Measurements from ENCODE around the gene RAB34. TPM values are rescaled to one million over a fixed set of nuclear protein-coding genes. Genes with fewer than 3 reads are reported as not detected.

Gene RAB34, protein sequence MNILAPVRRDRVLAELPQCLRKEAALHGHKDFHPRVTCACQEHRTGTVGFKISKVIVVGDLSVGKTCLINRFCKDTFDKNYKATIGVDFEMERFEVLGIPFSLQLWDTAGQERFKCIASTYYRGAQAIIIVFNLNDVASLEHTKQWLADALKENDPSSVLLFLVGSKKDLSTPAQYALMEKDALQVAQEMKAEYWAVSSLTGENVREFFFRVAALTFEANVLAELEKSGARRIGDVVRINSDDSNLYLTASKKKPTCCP
- not detected in 2 replicates for total RNA-seq (2014; rRNA removed; shearing (Covaris generic); ENCODE audit: low replicate concordance)

DNA sequence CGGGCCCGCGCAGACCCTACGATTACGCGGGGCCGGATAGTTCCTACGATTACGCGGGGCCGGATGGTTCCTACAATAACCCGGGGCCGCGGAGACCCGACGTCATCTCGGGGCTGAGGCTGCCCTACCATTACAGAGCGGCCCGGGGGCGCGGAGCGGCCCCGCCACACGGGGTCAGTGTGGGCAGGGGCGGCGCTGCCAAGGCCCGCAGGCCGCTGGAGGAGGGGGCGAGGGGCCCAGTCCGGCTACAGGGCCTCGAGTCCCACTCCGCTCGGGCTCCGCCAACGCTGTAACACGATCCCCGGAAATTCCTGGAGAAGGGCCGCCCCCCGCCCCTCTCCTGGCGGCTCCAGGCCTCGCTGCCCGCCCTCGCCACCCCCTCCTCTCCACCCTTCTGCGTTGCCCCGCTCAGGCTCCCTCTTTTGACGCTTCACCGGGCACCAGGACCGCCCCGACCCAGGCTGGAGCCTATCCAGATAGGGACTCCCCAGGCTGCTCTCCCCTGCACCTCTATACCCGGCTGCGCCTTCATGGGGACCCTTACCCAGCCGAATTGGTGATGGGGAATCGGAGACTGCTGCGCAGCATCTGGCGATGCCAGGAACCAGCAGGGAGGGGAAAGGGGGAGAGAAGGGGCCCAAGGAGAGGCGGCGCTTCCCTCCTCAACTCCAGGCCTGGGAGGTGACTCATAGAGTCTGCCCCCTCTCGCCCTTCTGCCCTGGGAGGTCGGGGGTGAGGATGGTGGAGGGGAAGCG lies at the start of gene RAB34:
RAB34 (minus strand) TSS at position 291 of the 755 bp plus-strand sequence. CDS start 602 bp downstream, outside the sequence.
- Histone ChIP-seq H2AFZ (ENCODE audit: low read length) (no peak within 1 kb of the TSS), H3K9me3 (ENCODE audit: low read length) (no peaks in the 10 kb centered on the region), H3K27ac (ENCODE audit: low read length) (no peak within 1 kb of the TSS), H3K79me2 (ENCODE audit: low read length) (peaks cover 28% of the 10 kb centered on the region), H3K4me1 (ENCODE audit: low read length) (peaks cover 22% of the 10 kb centered on the region), H3K9me2 (replicated peaks; ENCODE audit: insufficient read depth, low read length) (no peaks in the 10 kb centered on the region), H3K4me3 (ENCODE audit: low read length) (no peak within 1 kb of the TSS), H3K4me2 (ENCODE audit: low read depth, low read length, poor library complexity, severe bottlenecking) (peak within 1 kb of the TSS; percentile 98), H4K20me1 (ENCODE audit: insufficient read depth, low read depth, low read length) (peaks cover 19% of the 10 kb centered on the region; the same call in 1 of the 2 replicates), H3K36me3 (ENCODE audit: insufficient read depth, low read length) (peaks cover 24% of the 10 kb centered on the region), H3K9ac (ENCODE audit: low read length) (no peak within 1 kb of the TSS), H3K27me3 (ENCODE audit: low read length) (no peaks in the 10 kb centered on the region)
- DNase-seq, result no peak

- Histone ChIP-seq H3K36me3 (ENCODE audit: insufficient read depth, low read length) (peaks cover 7% of the 10 kb centered on the region; the same call in 1 of the 2 replicates), H3K4me3 (ENCODE audit: low read length) (no peak overlapping the region), H3K27ac (ENCODE audit: low read length) (peak overlapping the region; percentile 28)
Measured at GRCh38 chr17:28765038-28765437, 47.4 kb upstream of the RAB34 start.

DNA sequence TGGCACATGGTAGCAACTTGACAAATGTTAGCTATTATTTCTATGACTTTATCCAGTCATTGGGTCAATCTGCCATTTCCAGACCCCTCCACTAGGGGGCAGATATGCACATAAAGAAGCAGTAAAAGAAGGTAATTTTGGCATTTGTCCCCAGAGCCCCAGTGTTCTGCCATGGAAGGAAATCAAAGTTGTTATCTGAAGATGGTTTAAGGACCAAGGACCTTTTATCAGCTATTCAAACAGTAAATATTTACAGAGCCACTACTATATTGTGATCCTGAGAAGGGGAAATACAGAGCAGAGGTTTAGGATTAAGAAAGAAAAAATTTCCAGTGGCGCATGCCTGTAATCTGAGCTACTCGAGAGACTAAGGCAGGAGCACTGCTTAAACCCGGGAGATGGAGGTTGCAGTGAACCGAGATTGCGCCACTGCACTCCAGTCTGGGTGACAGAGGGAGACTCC lies 46.2 kb upstream of the RAB34 start:
- no peak overlapping the region for H3K4me2 ChIP-seq (ENCODE audit: low read depth, low read length, poor library complexity, severe bottlenecking)

More at GRCh38 chr17:28765038-28765437, 47.4 kb upstream of the RAB34 start:
- Histone ChIP-seq H3K79me2 (ENCODE audit: low read length) (peaks cover 39% of the 10 kb centered on the region), H3K9me2 (replicated peaks; ENCODE audit: insufficient read depth, low read length) (no peaks in the 10 kb centered on the region), H3K4me1 (ENCODE audit: low read length) (peaks cover 8% of the 10 kb centered on the region), H3K4me2 (ENCODE audit: low read depth, low read length, poor library complexity, severe bottlenecking) (no peak overlapping the region), H3K9ac (ENCODE audit: low read length) (no peak overlapping the region), H3K9me3 (ENCODE audit: low read length) (no peaks in the 10 kb centered on the region), H3K27me3 (ENCODE audit: low read length) (no peaks in the 10 kb centered on the region), H2AFZ (ENCODE audit: low read length) (no peak overlapping the region), H4K20me1 (ENCODE audit: insufficient read depth, low read depth, low read length) (peaks cover 3% of the 10 kb centered on the region; the same call in 1 of the 2 replicates)
- no peak for DNase-seq

DNA sequence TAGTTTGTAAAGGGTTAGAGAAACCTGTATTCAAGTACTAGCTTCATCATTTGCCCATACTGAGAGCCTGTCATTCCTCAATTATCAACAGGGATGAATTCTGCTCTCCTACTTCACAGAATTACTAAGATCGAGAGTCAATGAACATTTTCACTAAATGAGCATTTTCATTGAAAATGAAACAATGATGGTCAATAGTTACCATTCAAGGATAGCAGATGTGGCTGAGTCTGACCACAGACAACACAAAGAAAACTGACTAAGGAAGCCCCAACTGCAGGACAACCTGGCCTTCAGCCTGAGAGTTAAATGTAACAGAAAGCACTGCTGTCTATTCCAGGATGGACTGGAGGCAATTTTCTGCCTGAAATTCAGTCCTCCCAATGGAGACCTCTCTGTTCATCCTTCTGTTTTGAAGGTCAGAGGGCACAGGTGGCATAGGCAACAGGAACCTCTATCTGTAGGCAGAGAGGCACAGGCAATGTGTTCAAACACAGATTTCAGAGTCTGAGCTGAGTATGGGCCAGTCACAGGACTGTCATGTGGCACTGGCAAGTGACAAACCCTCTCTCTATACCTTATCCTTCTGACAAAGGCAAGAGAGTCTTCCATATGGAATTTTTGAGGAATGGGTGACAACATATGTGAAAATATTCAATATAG lies 45.6 kb upstream of the RAB34 start:
- H3K79me2 ChIP-seq (ENCODE audit: low read length), result peaks cover 32% of the 10 kb centered on the region
- H3K27me3 ChIP-seq (ENCODE audit: low read length), result no peaks in the 10 kb centered on the region
- H3K4me1 ChIP-seq (ENCODE audit: low read length), result peaks cover 8% of the 10 kb centered on the region
- no peaks in the 10 kb centered on the region for H3K9me3 ChIP-seq (ENCODE audit: low read length)
- no peak overlapping the region; the same call in 1 of the 2 replicates for H3K27ac ChIP-seq (ENCODE audit: low read length)
- H3K9me2 ChIP-seq (replicated peaks; ENCODE audit: insufficient read depth, low read length), result no peaks in the 10 kb centered on the region
- no peak for DNase-seq
- no peak overlapping the region for H2AFZ ChIP-seq (ENCODE audit: low read length)
- peaks cover 10% of the 10 kb centered on the region; the same call in 1 of the 2 replicates for H3K36me3 ChIP-seq (ENCODE audit: insufficient read depth, low read length)
- H3K4me3 ChIP-seq (ENCODE audit: low read length), result no peak overlapping the region
- H4K20me1 ChIP-seq (ENCODE audit: insufficient read depth, low read depth, low read length), result peaks cover 3% of the 10 kb centered on the region; the same call in 1 of the 2 replicates
- no peak overlapping the region for H3K9ac ChIP-seq (ENCODE audit: low read length)
- no peak overlapping the region for H3K4me2 ChIP-seq (ENCODE audit: low read depth, low read length, poor library complexity, severe bottlenecking)

More for the DNA sequence above, 46.2 kb upstream of the RAB34 start:
- H3K27ac ChIP-seq (ENCODE audit: low read length), result no peak overlapping the region
- peaks cover 7% of the 10 kb centered on the region; the same call in 1 of the 2 replicates for H3K36me3 ChIP-seq (ENCODE audit: insufficient read depth, low read length)
- no peaks in the 10 kb centered on the region for H3K9me2 ChIP-seq (replicated peaks; ENCODE audit: insufficient read depth, low read length)
- H3K4me3 ChIP-seq (ENCODE audit: low read length), result no peak overlapping the region
- no peaks in the 10 kb centered on the region for H3K9me3 ChIP-seq (ENCODE audit: low read length)
- DNase-seq, result peak; percentile 95
- peaks cover 3% of the 10 kb centered on the region; the same call in 1 of the 2 replicates for H4K20me1 ChIP-seq (ENCODE audit: insufficient read depth, low read depth, low read length)
- peaks cover 8% of the 10 kb centered on the region for H3K4me1 ChIP-seq (ENCODE audit: low read length)
- no peak overlapping the region for H3K9ac ChIP-seq (ENCODE audit: low read length)
- H2AFZ ChIP-seq (ENCODE audit: low read length), result no peak overlapping the region
- H3K27me3 ChIP-seq (ENCODE audit: low read length), result no peaks in the 10 kb centered on the region
- H3K79me2 ChIP-seq (ENCODE audit: low read length), result peaks cover 34% of the 10 kb centered on the region

- DNase-seq, result no peak
- H3K4me2 ChIP-seq (ENCODE audit: low read depth, low read length, poor library complexity, severe bottlenecking), result no peak overlapping the region
- H3K9me3 ChIP-seq (ENCODE audit: low read length), result no peaks in the 10 kb centered on the region
- no peaks in the 10 kb centered on the region for H4K20me1 ChIP-seq (ENCODE audit: insufficient read depth, low read depth, low read length)
- no peak overlapping the region for H3K9ac ChIP-seq (ENCODE audit: low read length)
- H2AFZ ChIP-seq (ENCODE audit: low read length), result no peak overlapping the region
- H3K4me1 ChIP-seq (ENCODE audit: low read length), result peaks cover 24% of the 10 kb centered on the region
- peak overlapping the region; percentile 23; the same call in 1 of the 2 replicates for H3K27ac ChIP-seq (ENCODE audit: low read length)
- no peaks in the 10 kb centered on the region for H3K27me3 ChIP-seq (ENCODE audit: low read length)
- peaks cover 25% of the 10 kb centered on the region for H3K79me2 ChIP-seq (ENCODE audit: low read length)
- no peaks in the 10 kb centered on the region for H3K9me2 ChIP-seq (replicated peaks; ENCODE audit: insufficient read depth, low read length)
- H3K4me3 ChIP-seq (ENCODE audit: low read length), result no peak overlapping the region
- H3K36me3 ChIP-seq (ENCODE audit: insufficient read depth, low read length), result peaks cover 19% of the 10 kb centered on the region; the same call in 1 of the 2 replicates
Measured at GRCh38 chr17:28760601-28761562, 43.2 kb upstream of the RAB34 start.

DNA sequence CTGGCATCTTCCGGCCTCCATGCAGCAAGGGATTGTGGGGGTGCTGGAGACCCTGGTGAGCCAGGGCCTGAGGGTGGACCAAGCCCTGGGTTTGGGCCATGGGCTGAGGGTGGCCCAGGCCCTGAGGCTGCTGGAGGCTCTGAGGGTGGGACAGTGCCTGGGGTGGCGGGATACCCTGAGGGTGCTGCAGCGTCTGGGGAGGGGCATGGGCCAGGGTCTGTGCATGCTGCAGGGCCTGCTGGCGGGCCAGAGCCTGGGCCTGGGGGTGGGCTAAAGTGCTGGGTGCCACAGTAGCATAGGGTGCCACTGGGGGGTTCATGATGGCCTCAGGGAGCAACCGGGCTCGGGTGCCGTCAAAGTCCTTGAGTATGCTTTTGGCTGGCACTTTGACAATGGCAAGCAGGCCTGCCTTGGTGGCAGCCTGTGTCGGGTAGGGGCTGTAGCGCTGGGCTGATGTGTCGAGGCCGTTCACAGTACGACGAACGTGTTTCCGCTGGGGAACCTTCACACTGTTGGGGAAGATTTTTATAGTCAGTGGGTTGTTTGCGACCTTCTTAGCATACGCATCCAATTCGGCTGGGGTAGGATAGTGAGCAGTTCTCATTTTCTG lies 41.7 kb upstream of the RAB34 start:
- Histone ChIP-seq H4K20me1 (ENCODE audit: insufficient read depth, low read depth, low read length) (no peaks in the 10 kb centered on the region), H3K36me3 (ENCODE audit: insufficient read depth, low read length) (peaks cover 20% of the 10 kb centered on the region; the same call in 1 of the 2 replicates), H2AFZ (ENCODE audit: low read length) (no peak overlapping the region), H3K27ac (ENCODE audit: low read length) (no peak overlapping the region), H3K9ac (ENCODE audit: low read length) (no peak overlapping the region), H3K4me3 (ENCODE audit: low read length) (no peak overlapping the region), H3K79me2 (ENCODE audit: low read length) (peaks cover 25% of the 10 kb centered on the region), H3K27me3 (ENCODE audit: low read length) (no peaks in the 10 kb centered on the region), H3K9me2 (replicated peaks; ENCODE audit: insufficient read depth, low read length) (no peaks in the 10 kb centered on the region), H3K4me2 (ENCODE audit: low read depth, low read length, poor library complexity, severe bottlenecking) (no peak overlapping the region), H3K4me1 (ENCODE audit: low read length) (peaks cover 24% of the 10 kb centered on the region), H3K9me3 (ENCODE audit: low read length) (no peaks in the 10 kb centered on the region)
- no peak for DNase-seq

Data from Karpas-422 (cell line).